HG02943 (cell line): ENCODE results near the gene ZNF442.
"Not testable (repeated sequence)": the region's sequence is repeated elsewhere in the genome, so short reads cannot be mapped to it uniquely, and the experiment has no call there.

ENCODE experiments used
- ATAC-seq: cut with Tn5 transposase; IDR thresholded peaks from one replicate; pipeline ENCODE4 v1.9.1; 2021; ENCODE audit warnings: mild to moderate bottlenecking, low read depth, moderate library complexity; ENCODE audit not compliant: unreplicated experiment

Gene ZNF442

DNA sequence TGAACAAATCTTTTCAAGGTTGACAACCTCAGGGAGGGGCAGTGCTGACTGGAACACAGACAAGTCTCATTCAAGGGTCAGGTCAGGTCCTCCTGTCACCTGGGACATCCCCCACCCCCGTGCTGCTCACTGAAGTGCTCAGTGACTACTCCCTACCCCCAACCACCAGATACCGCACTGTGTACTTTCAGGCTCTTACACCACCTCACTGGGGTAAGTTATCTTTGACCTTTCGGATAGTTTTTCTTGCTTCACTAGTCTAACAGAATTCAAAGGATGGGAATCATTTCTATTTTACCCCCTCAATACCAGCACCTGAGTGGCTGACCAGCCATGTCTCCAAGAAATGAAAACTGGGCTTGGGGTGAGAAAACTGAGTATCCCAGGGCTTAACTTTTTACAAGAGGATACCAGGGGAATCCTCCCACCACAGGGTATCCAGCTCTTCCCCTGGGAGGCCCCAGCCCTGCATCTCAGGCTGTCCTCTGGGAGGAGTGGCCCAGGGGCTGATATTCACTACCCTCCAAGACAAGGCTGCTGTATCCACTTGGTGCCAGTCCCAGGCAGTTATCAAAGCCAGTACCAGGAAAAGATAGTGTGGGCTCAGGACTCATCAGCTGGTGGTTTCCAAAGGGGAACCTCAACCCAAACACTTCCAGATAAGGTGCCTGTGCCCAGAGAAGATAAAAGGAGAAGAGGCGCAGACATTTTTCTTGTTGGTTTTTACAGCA lies 34.1 kb downstream of the ZNF442 start:
- no peak for ATAC-seq

- no peak for ATAC-seq
These were observed 35.1 kb downstream of the ZNF442 start for GRCh38 chr19:12330340-12330739.

DNA sequence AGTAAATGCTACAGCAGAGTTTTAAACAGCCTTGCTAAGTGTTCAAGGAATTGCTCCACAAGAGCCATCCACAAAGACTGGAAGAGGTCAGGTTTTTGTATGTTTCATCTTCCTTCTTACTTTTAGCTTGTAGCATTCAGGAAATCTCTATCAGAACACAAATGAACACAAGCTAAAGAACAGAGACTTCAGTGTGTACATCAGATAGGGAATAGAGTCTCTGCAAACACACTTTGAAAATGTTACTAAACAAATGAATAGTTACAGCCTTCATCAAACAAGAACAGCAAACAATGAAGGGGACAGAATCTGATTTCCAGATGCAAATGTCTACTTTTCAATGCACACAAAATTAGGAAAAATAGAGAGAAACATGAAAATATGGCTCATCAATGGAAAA lies 39.8 kb downstream of the ZNF442 start:
- ATAC-seq: no peak

DNA sequence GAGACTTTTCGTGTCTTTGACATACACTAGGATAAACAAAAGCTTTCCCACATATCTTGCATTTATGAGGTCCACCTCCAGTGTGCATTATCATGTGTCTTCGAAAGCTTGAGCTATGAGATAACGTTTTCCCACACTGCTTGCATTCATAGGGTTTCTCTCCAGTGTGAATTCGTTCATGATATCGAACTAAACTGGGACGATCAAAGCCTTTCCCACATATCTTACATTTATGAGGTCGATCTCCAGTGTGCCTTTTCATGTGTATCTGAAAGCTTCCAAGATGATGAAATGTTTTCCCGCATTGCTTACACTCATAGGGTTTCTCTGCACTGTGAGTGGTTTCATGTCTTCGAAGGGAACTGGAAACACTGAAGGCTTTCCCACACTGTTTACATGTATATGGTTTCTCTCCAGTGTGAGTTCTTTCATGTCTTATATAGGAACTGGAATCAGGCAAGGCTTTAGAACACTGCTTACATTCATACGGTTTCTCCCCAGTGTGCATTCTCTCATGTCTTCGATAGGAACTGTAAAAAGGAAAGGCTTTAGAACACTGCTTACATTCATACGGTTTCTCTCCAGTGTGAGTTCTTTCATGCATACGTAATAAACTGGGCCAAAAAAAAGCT lies 46.6 kb downstream of the ZNF442 start:
- no peak for ATAC-seq

DNA sequence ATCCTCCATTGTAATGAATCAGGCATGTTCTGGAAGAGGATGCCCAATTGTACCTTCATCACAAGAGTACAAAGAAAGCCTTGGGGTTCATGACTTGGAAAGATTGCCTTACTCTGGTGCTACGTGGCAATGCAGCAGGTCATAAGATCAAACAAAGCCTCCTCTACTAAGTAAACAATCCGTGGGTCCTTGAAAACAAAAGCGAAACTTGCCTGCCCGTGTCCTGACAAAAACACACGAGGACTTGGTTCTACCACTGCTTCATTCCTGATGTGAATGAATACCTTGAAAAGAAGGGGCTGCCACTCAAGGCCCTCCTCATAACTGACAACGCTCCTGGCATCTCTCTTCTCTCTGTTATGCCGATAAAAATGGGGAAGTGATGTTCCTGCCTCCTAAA lies 50.9 kb downstream of the ZNF442 start:
- no peak for ATAC-seq

DNA sequence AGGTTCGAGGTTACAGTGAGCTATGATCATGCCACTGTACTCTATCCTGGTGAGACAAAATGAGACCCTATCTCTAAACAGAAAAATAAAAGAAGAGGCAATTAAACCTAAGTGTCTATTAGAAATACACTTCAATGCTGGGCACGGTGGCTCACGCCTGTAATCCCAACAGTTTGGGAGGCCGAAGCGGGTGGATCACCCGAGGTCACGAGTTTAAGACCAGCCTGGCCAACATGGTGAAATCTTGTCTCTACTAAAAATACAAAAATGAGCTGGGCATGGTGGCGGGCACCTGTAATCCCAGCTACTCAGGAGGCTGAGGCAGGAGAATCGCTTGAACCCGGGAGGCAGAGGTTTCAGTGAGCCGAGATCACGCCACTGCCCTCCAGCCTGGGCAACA lies 56.6 kb downstream of the ZNF442 start:
- ATAC-seq: not testable (repeated sequence)
